ENCODE results near the gene SLC2A9. TPM values are rescaled to one million over a fixed set of nuclear protein-coding genes. Genes with fewer than 3 reads are reported as not detected.

SLC2A9 gene
- polyA plus RNA-seq, 1 donor, result 5.0 TPM

DNA sequence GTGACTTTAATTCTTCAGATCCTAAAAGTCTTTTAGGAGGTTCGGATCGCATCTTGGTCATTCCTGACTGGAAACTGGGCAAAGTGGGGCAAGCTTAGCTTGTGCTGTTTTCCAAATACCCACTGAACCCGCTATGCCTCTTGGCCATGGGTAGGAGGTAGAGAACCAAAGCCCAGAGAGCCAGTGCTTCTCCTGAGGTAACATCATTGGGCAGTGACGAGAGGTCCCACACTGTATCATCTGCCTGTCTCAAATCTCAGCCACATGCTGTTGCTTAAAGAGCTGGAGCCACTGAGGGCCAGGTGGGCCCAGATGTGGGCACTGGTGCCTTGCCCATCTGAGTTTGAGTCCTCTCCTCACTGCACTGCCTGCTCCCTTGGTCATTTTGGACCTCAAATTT lies 68.2 kb downstream of the SLC2A9 start:
- DNase-seq, result no peak

DNA sequence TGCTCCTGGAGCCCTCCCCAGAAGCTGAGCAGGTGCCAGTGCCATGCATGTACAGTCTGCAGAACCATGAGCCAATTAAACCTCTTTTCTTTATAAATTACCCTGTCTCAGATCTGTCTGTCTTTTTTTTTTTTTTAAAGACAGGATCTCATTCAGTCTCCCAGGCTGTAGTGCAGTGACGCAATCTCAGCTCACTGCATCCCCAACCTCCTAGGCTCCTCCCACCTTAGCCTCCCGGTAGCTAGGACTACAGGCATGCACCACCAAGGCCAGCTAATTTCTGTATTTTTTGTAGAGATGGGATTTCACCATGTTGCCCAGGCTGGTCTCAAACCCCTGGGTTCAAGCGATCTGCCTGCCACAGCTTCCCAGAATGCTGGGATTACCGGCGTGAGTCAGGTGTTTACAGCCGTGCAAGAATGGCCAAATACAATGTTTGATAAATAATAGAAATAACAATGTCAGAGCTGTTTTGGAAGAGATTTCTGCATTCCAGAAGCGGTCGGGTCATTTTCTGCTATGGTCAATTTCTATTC lies 68.8 kb downstream of the SLC2A9 start:
- no peak for DNase-seq

- DNase-seq, result no peak
These were observed 71.7 kb downstream of the SLC2A9 start for GRCh38 chr4:9949573-9949972.

DNA sequence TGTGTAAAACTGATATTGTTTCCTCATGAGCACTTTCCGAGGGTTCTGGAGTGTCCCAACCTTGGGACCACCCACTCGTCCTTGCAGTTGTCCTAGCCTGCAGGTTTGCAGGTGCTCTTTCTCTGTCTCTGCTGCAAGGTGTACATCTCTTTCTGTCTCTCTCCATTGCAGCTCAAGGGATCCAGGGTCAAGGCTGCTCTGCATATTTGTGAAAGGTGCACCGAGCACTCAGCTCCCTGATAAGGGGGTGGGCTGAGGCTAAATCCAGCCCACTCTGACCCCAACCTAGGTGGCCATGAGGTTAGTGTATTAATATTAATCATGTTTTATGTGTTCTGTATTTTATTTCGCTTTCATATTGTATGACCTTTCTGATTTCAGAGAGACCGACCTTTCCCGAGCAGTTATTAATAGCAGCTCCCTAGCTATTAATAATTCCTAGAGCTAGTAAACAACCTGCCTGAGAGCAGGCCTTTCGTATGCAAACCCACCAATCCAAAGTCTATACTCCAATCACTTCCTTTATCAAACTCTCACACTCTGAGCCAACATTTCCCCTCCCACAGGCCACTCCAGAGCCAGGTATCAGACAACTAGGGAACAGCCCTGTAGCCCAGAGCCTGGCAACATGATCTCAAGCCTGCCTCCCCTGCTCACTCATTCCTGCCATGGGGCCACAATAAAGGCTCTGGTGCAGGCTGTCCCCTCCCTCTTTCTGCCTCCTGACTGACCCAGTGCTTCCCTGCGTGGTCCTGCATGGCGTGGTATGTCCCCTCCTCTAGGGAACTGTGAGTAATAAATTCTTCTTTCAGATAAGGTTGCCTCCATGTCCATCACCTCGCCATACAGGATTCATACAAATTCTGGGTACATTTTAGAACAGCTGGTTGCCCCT lies 73.9 kb downstream of the SLC2A9 start:
- no peak for DNase-seq

DNA sequence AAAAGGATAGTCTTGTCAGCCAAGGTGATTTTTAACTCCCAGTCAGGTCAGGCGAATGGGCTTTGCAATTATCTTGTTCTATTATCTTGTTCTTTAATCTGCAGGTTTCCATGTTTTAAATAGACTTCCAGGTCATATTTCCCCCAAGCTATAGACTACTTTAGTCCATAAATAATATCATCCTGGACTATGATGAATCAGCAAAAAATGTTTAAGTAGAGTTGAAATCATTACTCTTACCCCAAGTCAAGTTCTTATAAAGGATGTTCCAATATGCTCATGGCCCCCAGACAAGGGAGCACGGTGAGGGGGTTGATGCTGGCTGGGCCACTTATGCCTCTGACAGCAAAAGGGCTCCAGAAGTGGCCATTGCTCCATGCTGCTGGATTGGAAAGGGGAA lies 75.1 kb downstream of the SLC2A9 start:
- no peak for DNase-seq

GRCh38 chr4:9944431-9945425 lies 76.6 kb downstream of the SLC2A9 start:
- no peak for DNase-seq

GRCh38 chr4:9943761-9944160 lies 77.5 kb downstream of the SLC2A9 start:
- no peak for DNase-seq

DNA sequence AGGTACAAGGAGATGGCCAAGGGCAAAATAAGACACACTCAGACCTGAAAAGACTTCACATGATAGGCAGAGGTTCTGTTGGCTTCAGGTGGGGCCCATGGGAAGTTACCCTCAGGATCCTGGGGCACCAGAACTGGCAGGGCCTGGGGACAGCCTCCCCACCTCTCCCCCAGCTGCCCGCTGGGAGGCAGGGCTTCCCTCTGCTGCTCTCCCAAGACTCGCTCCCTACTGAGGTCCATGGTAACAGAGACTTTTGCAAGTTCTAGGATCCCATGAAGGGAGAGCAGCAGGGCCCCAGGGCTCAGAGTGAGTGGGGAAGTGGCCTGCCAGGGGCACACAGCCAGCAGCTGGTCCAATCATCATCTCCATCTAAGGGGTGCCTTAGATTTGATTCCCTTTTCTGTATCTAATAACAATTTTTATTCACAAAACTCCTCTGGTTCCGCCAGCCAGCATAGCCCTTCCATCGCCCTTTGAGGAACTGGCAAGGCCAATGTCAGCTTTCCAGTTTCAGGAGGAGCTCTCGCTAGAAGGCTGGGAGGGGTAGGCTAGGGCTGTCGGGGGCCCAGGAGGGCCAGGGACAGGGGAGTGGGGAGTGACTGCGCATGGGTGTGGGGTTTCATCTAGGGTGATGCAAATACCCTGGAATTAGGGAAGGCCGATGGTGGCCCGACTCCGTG lies 78.2 kb downstream of the SLC2A9 start:
- DNase-seq, result no peak

GRCh38 chr4:9942139-9942538 lies 79.2 kb downstream of the SLC2A9 start:
- no peak for DNase-seq

DNA sequence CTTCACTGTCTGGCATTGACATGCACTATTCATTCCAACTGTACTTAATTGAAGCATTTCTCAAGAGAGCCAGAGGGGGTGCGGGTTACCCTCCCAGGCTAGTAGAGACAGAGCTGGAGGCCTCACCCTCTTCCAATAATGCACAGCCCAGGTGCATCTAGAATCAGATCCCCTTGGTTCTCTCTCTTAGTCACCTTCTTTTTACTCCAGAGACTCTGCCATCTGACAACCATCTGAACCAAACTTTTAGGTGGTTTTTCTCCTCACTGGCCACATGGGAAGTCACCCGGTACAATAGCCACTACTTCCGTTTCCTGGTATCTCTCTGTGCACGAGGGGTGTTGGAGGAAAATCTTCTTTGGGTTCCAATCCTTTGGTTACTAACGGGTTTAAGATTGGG lies 81.3 kb downstream of the SLC2A9 start:
- DNase-seq, result no peak

GRCh38 chr4:9938933-9939332 lies 82.4 kb downstream of the SLC2A9 start:
- no peak for DNase-seq

DNA sequence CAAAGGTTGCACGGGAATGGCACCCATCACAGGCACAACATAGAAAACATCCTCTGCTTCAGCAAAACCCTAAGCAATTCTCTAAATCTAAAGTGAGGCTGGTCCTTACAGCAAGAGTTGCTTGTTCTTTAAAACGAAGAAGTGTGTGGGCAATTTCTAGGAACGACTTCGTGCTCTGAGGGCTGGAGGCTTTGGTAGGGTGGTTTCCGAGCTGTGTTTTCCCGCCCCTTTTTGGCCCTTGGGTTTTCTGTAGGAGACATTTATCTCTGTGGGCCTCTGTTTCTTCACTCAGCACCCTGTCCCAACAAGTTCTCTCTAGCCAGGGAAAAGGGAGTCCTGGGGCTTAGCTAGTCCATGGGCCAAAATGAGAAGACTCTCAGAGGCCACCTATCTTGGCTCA lies 84.2 kb downstream of the SLC2A9 start:
- no peak for DNase-seq

GRCh38 chr4:9936129-9936644 lies 85.1 kb downstream of the SLC2A9 start:
- no peak for DNase-seq

DNA sequence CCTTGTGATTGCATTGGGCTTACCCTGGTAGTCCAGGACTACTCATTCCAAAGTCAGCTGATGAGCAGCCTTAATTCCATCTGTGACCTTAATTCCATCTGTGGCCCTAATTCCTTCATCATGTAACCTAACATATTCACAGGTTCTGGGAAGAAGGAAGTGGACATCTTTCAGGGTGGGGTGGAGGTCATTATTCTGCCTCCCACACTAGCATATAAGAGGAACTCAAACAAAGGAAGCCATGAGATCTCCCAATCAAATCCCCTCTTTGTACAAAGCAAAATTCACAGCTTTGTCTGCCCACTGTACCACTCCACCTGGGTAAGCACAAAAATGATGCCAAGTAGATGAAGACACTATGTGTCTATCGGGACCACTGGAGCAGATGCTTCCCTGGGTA lies 87.3 kb downstream of the SLC2A9 start:
- DNase-seq, result no peak

GRCh38 chr4:9933184-9933583 lies 88.1 kb downstream of the SLC2A9 start:
- DNase-seq, result no peak

DNA sequence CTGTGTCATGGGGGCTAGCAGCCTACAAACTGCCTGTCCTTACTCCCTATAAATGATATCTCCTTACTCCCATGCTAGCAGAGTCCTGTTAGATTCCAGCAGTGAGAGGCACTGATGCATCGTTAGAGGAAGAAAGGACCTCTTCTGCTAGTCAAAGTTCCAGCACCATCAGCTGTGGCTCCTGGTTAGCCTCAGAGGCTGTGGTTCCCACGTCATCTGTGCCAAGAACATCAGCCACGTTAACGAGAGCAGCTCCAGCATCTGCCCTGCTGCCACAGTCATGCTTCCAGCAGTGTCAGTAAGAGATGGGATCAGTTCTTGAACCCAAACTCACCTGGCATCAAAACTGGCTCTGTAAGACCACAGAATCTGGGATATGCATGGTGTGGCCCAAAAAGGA lies 88.5 kb downstream of the SLC2A9 start:
- no peak for DNase-seq

DNA sequence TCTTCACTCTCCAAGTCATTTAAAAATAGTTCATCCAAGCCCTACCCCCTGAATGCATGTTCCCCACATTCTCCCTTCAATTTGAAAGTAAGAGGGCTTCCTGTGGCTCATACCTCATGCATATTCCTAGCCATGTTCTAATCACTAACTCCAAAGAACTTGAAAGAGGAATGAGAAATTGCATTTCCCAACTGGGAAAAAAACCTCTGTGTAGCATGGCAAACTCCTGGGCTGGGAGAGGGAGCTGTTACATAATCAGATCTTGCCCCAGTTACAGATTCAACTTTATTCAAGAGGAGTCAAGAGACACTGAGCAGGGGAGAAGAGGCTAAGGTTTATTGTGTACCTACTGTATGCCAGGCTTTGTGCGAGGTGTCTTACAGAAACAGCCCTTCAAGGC lies 90.2 kb downstream of the SLC2A9 start:
- no peak for DNase-seq

GRCh38 chr4:9929111-9929510 lies 92.2 kb downstream of the SLC2A9 start:
- DNase-seq, result no peak

GRCh38 chr4:9927341-9928007 lies 93.8 kb downstream of the SLC2A9 start:
- no peak for DNase-seq

DNA sequence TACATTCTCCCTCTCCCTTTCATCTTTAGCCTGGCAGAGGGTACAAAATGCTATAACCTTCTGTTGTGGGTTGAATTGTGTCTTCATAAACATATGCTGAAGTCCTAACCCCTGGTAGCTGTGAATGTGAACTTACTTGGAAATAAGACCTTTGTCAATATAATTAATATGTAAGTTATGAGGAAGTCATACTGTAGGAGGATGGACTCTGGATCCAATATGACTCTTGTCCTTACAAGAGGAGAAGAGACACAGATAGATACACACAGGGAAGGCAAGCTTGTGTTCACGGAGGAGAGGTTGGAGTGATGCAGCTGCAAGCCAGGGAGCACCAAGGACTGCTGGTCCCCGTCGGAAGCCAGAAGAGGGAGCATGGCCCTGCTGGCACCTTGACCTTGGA lies 94.7 kb downstream of the SLC2A9 start:
- DNase-seq, result no peak

- no peak for DNase-seq
These were observed 95.4 kb downstream of the SLC2A9 start for GRCh38 chr4:9925750-9926439.

Measured in hindlimb muscle (tissue), 1 donor.